IPS DF 4.7 (cell line): ENCODE data around the gene BPNT1.
"Not testable (repeated sequence)": the region's sequence is repeated elsewhere in the genome, so short reads cannot be mapped to it uniquely, and the experiment has no call there.

ENCODE experiments used
- DNase-seq: peaks from one replicate; pipeline ENCODE4 v3.0.0-alpha.2; 2013; ENCODE audit warnings: low spot score; ENCODE audit errors: extremely low read depth

The BPNT1 gene

GRCh38 chr1:220089650-220090556 lies at the start of gene BPNT1:
Gene BPNT1, minus strand, starts transcription at chr1:220089788. Its CDS starts 9,942 bp downstream, at chr1:220079846.
- DNase-seq = peak; percentile 92

GRCh38 chr1:220137019-220137786 lies 47.6 kb upstream of the BPNT1 start:
- no peak for DNase-seq

- DNase-seq = no peak
These were observed 46.2 kb upstream of the BPNT1 start for GRCh38 chr1:220135755-220136154.

GRCh38 chr1:220129479-220130210 lies 40.1 kb upstream of the BPNT1 start:
- no peak for DNase-seq

- DNase-seq = no peak
These were observed 37.5 kb upstream of the BPNT1 start for GRCh38 chr1:220127076-220127475.

- DNase-seq = no peak
These were observed 35.0 kb upstream of the BPNT1 start for GRCh38 chr1:220124542-220124941.

GRCh38 chr1:220123889-220124288 lies 34.3 kb upstream of the BPNT1 start:
- DNase-seq = no peak

GRCh38 chr1:220123066-220123465 lies 33.5 kb upstream of the BPNT1 start:
- DNase-seq = no peak

GRCh38 chr1:220121791-220122530 lies 32.4 kb upstream of the BPNT1 start:
- no peak for DNase-seq

GRCh38 chr1:220119043-220119512 lies 29.5 kb upstream of the BPNT1 start:
- DNase-seq = no peak

- no peak for DNase-seq
These were observed 23.6 kb upstream of the BPNT1 start for GRCh38 chr1:220113136-220113695.

GRCh38 chr1:220112600-220112999 lies 23.0 kb upstream of the BPNT1 start:
- DNase-seq = not testable (repeated sequence)

- not testable (repeated sequence) for DNase-seq
These were observed 20.9 kb upstream of the BPNT1 start for GRCh38 chr1:220110473-220110872.

GRCh38 chr1:220099826-220100225 lies 10.2 kb upstream of the BPNT1 start:
- no peak for DNase-seq

- no peak for DNase-seq
These were observed 4.7 kb upstream of the BPNT1 start, which contains the start of gene IARS2 for GRCh38 chr1:220094016-220094911. Gene IARS2, plus strand, starts transcription at chr1:220094132. Its CDS starts 85 bp downstream, at chr1:220094217.

- no peak for DNase-seq
These were observed 3.9 kb upstream of the BPNT1 start for GRCh38 chr1:220093361-220094015.

GRCh38 chr1:220092694-220093093 lies 3.1 kb upstream of the BPNT1 start:
- DNase-seq = no peak

- not testable (repeated sequence) for DNase-seq
These were observed 3.3 kb downstream of the BPNT1 start for GRCh38 chr1:220086261-220086686.

GRCh38 chr1:220084460-220084859 lies 5.1 kb downstream of the BPNT1 start:
- no peak for DNase-seq
